Aorta (tissue), 5 donors: ENCODE data around the gene CCR7. TPM values are rescaled to one million over a fixed set of nuclear protein-coding genes. Genes with fewer than 3 reads are reported as not detected.

Source experiments
- ATAC-seq: fragments of 200-7000 bp; cut with Tn5 transposase; one replicate; pipeline ENCODE4 v1.9.1; 2022; ENCODE audit warnings: moderate library complexity; ENCODE audit not compliant: low FRiP score
- DNase-seq, 2 donors: peaks; one replicate each; pipeline ENCODE4 v3.0.0-alpha.2; 2020
- H3K27ac ChIP-seq, 2 donors: one replicate each; pipeline ENCODE4 v1.5.1; 2013; ENCODE audit warnings: low read length in 2 of 2, mild to moderate bottlenecking in 2 of 2, moderate library complexity in 2 of 2, control low read depth in 1 of 2, inconsistent platforms in 1 of 2, low read depth in 1 of 2
- H3K27me3 ChIP-seq, 2 donors: one replicate each; pipeline ENCODE4 v1.6.1; 2013; ENCODE audit warnings: control low read depth in 1 of 2, low read length in 1 of 2, mild to moderate bottlenecking in 1 of 2, moderate library complexity in 1 of 2; ENCODE audit not compliant: insufficient read depth in 2 of 2, control insufficient read depth in 1 of 2
- H3K36me3 ChIP-seq, 2 donors: one replicate each; pipeline ENCODE4 v1.6.1; 2013; ENCODE audit warnings: control low read depth in 1 of 2, low read length in 1 of 2, mild to moderate bottlenecking in 1 of 2; ENCODE audit not compliant: insufficient read depth in 2 of 2, control insufficient read depth in 1 of 2
- H3K4me1 ChIP-seq, 2 donors: one replicate each; pipeline ENCODE4 v1.6.1; 2013; ENCODE audit warnings: low read length in 2 of 2, control low read depth in 1 of 2, mild to moderate bottlenecking in 1 of 2, moderate library complexity in 1 of 2; ENCODE audit not compliant: insufficient read depth in 2 of 2, control insufficient read depth in 1 of 2
- H3K4me3 ChIP-seq, 2 donors: one replicate each; pipeline ENCODE4 v1.5.1; 2013; ENCODE audit warnings: low read length in 2 of 2, control low read depth in 1 of 2, mild to moderate bottlenecking in 1 of 2
- H3K9me3 ChIP-seq: one replicate; pipeline ENCODE4 v1.6.1; 2013; ENCODE audit warnings: mild to moderate bottlenecking, low read length; ENCODE audit not compliant: control insufficient read depth
- WGBS, 2 donors: extraction: QIAGEN DNeasy Blood & Tissue Kit; methylation state at CpG; one replicate each; pipeline ENCODE4 v1.1.7; 2013; 5-methylcytosine and 5-hydroxymethylcytosine counted together
- intact Hi-C, 2 donors: fragments of 100-400 bp; cut with DNase I; formaldehyde crosslinking; loops; one replicate each; pipeline versions ENCODE4 v1.14.2 to v1.15.0; 2022
- polyA plus RNA-seq, 2 donors: library from polyadenylated mRNA; stranded (reverse); fragments of 200-250 nt; gene quantifications; one replicate each; pipeline ENCODE4 v1.2.3, GENCODE V29; 2013
- total RNA-seq, 2 donors: library from RNA; stranded (reverse); fragmentation: NEBNext Ultra II Directional; extraction: Animal tissue kit (Norgen Biotek cat#: 25700); gene quantifications; one replicate each; pipeline ENCODE4 v1.2.1, GENCODE V29; 2021
- donor health status: healthy with polysubstance abuse.
- donor health status: Bipolar disorder and iron deficiency.
- donor health status: DM: no; HTN: no; CAD: no.
- donor health status: DM: no; HTN: no; CAD: no.
- donor health status: DM: yes; HTN: yes; CAD: no.

CCR7 gene
- total and polyA plus RNA-seq, 4 donors = 0.08 to 0.84 (median 0.37) TPM

GRCh38 chr17:40559954-40560591 lies 5.2 kb downstream of the CCR7 start:
- Histone ChIP-seq H3K4me3 (no peak overlapping the region), H3K9me3 (no peaks in the 10 kb centered on the region)
- intact Hi-C loops = loop anchor here in 1 of 2 donors (2.0 to 10.0 kb wide), 2 partner anchors 115 to 157 kb away; partner anchors contain the start of gene IGFBP4

GRCh38 chr17:40559564-40559916 lies 5.7 kb downstream of the CCR7 start:
- WGBS, 2 donors = 88 to 90% methylated on average over 5 of the region's 5 CpGs
- H3K4me3 ChIP-seq = no peak overlapping the region
- no peak for DNase-seq
- H3K4me1 ChIP-seq = no peaks in the 10 kb centered on the region
- H3K9me3 ChIP-seq = no peaks in the 10 kb centered on the region
- no peaks in the 10 kb centered on the region for H3K27me3 ChIP-seq
- intact Hi-C loops = no loop called here
- no peak overlapping the region for H3K27ac ChIP-seq
- no peak for ATAC-seq
- H3K36me3 ChIP-seq = no peaks in the 10 kb centered on the region

More at GRCh38 chr17:40559954-40560591, 5.2 kb downstream of the CCR7 start:
- no peaks in the 10 kb centered on the region for H3K4me1 ChIP-seq
- 26 to 28% methylated on average over 13 of the region's 13 CpGs for whole genome bisulfite sequencing, 2 donors
- DNase-seq = peak; percentile 90 to 95
- no peaks in the 10 kb centered on the region for H3K27me3 ChIP-seq
- ATAC-seq = peak; percentile 92
- H3K27ac ChIP-seq = no peak overlapping the region
- no peaks in the 10 kb centered on the region for H3K36me3 ChIP-seq

GRCh38 chr17:40558890-40559563 lies 6.2 kb downstream of the CCR7 start:
- intact Hi-C loops = no loop called here
- Histone ChIP-seq H3K4me1 (no peaks in the 10 kb centered on the region), H3K27me3 (no peaks in the 10 kb centered on the region), H3K4me3 (no peak overlapping the region), H3K27ac (no peak overlapping the region), H3K36me3 (no peaks in the 10 kb centered on the region), H3K9me3 (no peaks in the 10 kb centered on the region)
- 85 to 86% methylated on average over 10 of the region's 10 CpGs for WGBS, 2 donors
- DNase-seq = peak; percentile 44 to 69
- no peak for ATAC-seq

- DNase-seq = peak; percentile 16 to 39
- 89 to 90% methylated on average over 9 of the region's 9 CpGs for WGBS, 2 donors
- H3K27ac ChIP-seq = no peak overlapping the region
- intact Hi-C loops = no loop called here
- H3K4me3 ChIP-seq = no peak overlapping the region
- H3K9me3 ChIP-seq = no peaks in the 10 kb centered on the region
- H3K36me3 ChIP-seq = no peaks in the 10 kb centered on the region
- no peaks in the 10 kb centered on the region for H3K27me3 ChIP-seq
- H3K4me1 ChIP-seq = no peaks in the 10 kb centered on the region
- no peak for ATAC-seq
These were observed 6.9 kb downstream of the CCR7 start for GRCh38 chr17:40558300-40558889.

GRCh38 chr17:40557531-40558299 lies 7.6 kb downstream of the CCR7 start:
- Histone ChIP-seq H3K4me1 (no peaks in the 10 kb centered on the region), H3K9me3 (no peaks in the 10 kb centered on the region), H3K36me3 (no peaks in the 10 kb centered on the region), H3K27me3 (no peaks in the 10 kb centered on the region), H3K27ac (no peak overlapping the region), H3K4me3 (no peak overlapping the region)
- ATAC-seq = no peak
- intact Hi-C loops = no loop called here
- WGBS, 2 donors = 77 to 80% methylated on average over 6 of the region's 6 CpGs
- peak; percentile 51 to 78 for DNase-seq

- ATAC-seq (no peak), DNase-seq (peak; percentile 41 to 75)
- H3K27ac ChIP-seq = no peak overlapping the region
- intact Hi-C loops = no loop called here
- H3K4me1 ChIP-seq = no peaks in the 10 kb centered on the region
- H3K36me3 ChIP-seq = no peaks in the 10 kb centered on the region
- no peak overlapping the region for H3K4me3 ChIP-seq
- H3K27me3 ChIP-seq = no peaks in the 10 kb centered on the region
- H3K9me3 ChIP-seq = no peaks in the 10 kb centered on the region
- WGBS, 2 donors = 78 to 79% methylated on average over 16 of the region's 16 CpGs
These were observed 8.3 kb downstream of the CCR7 start for GRCh38 chr17:40556884-40557414.

GRCh38 chr17:40556198-40556661 lies 9.0 kb downstream of the CCR7 start:
- ATAC-seq (no peak), DNase-seq (peak; percentile 23 to 27)
- Histone ChIP-seq H3K36me3 (no peaks in the 10 kb centered on the region), H3K4me1 (no peaks in the 10 kb centered on the region), H3K27ac (no peak overlapping the region), H3K4me3 (no peak overlapping the region), H3K27me3 (no peaks in the 10 kb centered on the region), H3K9me3 (no peaks in the 10 kb centered on the region)
- intact Hi-C loops = no loop called here
- WGBS, 2 donors = 94 to 98% methylated on average over 1 of the region's 1 CpG
